Measurements from ENCODE around the gene CFAP251.
"Not testable (repeated sequence)": the region's sequence is repeated elsewhere in the genome, so short reads cannot be mapped to it uniquely, and the experiment has no call there.

CFAP251 gene

DNA sequence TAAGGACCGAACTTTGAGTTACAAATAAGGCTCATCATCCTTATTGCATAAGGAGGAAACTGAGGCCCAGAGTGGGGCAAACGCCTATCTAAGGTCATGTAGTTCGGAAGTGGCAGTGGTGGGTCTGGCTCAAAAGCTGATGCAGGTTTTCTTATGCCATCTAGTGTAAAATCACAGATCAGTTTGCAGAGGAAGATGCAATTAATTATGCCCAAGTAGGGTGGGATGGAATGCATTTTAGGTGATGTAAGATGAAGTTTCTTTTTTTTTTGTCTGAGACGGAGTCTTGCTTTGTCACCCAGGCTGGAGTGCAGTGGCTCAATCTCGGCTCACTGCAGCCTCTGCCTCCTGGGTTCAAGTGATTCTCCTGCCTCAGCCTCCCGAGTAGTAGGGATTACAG is 28.7 kb upstream of the CFAP251 start:
- not testable (repeated sequence) for H4K12ac ChIP-seq (ENCODE audit: low read depth, low read length); H2AK5ac ChIP-seq (ENCODE audit: low read length); H3K36me3 ChIP-seq (ENCODE audit: control insufficient read depth in 1 of 2, insufficient read depth in 2 of 2, low read length in 2 of 2); H3K23ac ChIP-seq (ENCODE audit: low read length); H3K18ac ChIP-seq (ENCODE audit: low read length); H3K27ac ChIP-seq (ENCODE audit: low read depth, low read length); H4K91ac ChIP-seq (ENCODE audit: low read depth, low read length); H4K8ac ChIP-seq (ENCODE audit: low read depth, low read length); H3K14ac ChIP-seq (ENCODE audit: low read length); H3K9me3 ChIP-seq (ENCODE audit: insufficient read depth, low read depth, low read length); H2BK120ac ChIP-seq (ENCODE audit: insufficient read depth, low read length, poor library complexity); H2AFZ ChIP-seq (ENCODE audit: insufficient read depth, low read length, poor library complexity); H3K79me1 ChIP-seq (ENCODE audit: low read length); H2BK5ac ChIP-seq (ENCODE audit: low read depth, low read length, poor library complexity); DNase-seq; H3K79me2 ChIP-seq (ENCODE audit: control insufficient read depth, insufficient read depth, low read length, poor library complexity); H3K27me3 ChIP-seq (ENCODE audit: insufficient read depth, low read length); H3K4me3 ChIP-seq (ENCODE audit: low read depth, low read length); H2BK12ac ChIP-seq (ENCODE audit: low read length)
- Histone ChIP-seq H3K9ac (ENCODE audit: low read length) (peak overlapping the region; percentile 55), H3K4me1 (ENCODE audit: control insufficient read depth in 1 of 2, insufficient read depth in 2 of 2, low read length in 2 of 2) (peaks cover 3 to 10% of the 10 kb centered on the region in 2 experiments), H3K4ac (ENCODE audit: low read depth, low read length) (peak overlapping the region; percentile 10), H3K4me2 (ENCODE audit: low read length) (peak overlapping the region; percentile 78)
- no CpG with 5 or more reads among the region's 6 CpGs for WGBS (ENCODE audit: extremely low coverage, insufficient coverage, insufficient read length)

GRCh38 chr12:121892673-121893561 is 25.5 kb upstream of the CFAP251 start:
- Histone ChIP-seq H3K27ac (ENCODE audit: low read depth, low read length) (no peak overlapping the region), H2BK12ac (ENCODE audit: low read length) (no peak overlapping the region), H3K9ac (ENCODE audit: low read length) (peak overlapping the region; percentile 12), H3K36me3 (ENCODE audit: control insufficient read depth in 1 of 2, insufficient read depth in 2 of 2, low read length in 2 of 2) (peaks cover 10 to 15% of the 10 kb centered on the region in 2 experiments), H3K14ac (ENCODE audit: low read length) (no peak overlapping the region), H4K91ac (ENCODE audit: low read depth, low read length) (no peak overlapping the region), H3K18ac (ENCODE audit: low read length) (no peak overlapping the region), H2AK5ac (ENCODE audit: low read length) (no peak overlapping the region), H3K4ac (ENCODE audit: low read depth, low read length) (no peak overlapping the region), H3K4me2 (ENCODE audit: low read length) (no peak overlapping the region), H3K23ac (ENCODE audit: low read length) (no peak overlapping the region), H3K27me3 (ENCODE audit: insufficient read depth, low read length) (no peaks in the 10 kb centered on the region), H3K4me1 (ENCODE audit: control insufficient read depth in 1 of 2, insufficient read depth in 2 of 2, low read length in 2 of 2) (peaks cover 3 to 10% of the 10 kb centered on the region in 2 experiments), H2BK5ac (ENCODE audit: low read depth, low read length, poor library complexity) (no peak overlapping the region), H3K79me1 (ENCODE audit: low read length) (peaks cover 7% of the 10 kb centered on the region), H3K4me3 (ENCODE audit: low read depth, low read length) (no peak overlapping the region), H4K8ac (ENCODE audit: low read depth, low read length) (no peak overlapping the region), H4K12ac (ENCODE audit: low read depth, low read length) (no peak overlapping the region), H2AFZ (ENCODE audit: insufficient read depth, low read length, poor library complexity) (no peak overlapping the region), H3K79me2 (ENCODE audit: control insufficient read depth, insufficient read depth, low read length, poor library complexity) (peaks cover 5% of the 10 kb centered on the region), H2BK120ac (ENCODE audit: insufficient read depth, low read length, poor library complexity) (no peak overlapping the region), H3K9me3 (ENCODE audit: insufficient read depth, low read depth, low read length) (no peaks in the 10 kb centered on the region)
- WGBS (ENCODE audit: extremely low coverage, insufficient coverage, insufficient read length) = no CpG with 5 or more reads among the region's 13 CpGs
- no peak for DNase-seq

- Histone ChIP-seq H3K36me3 (ENCODE audit: control insufficient read depth in 1 of 2, insufficient read depth in 2 of 2, low read length in 2 of 2) (peaks cover 14 to 18% of the 10 kb centered on the region in 2 experiments), H3K14ac (ENCODE audit: low read length) (no peak overlapping the region), H3K9me3 (ENCODE audit: insufficient read depth, low read depth, low read length) (no peaks in the 10 kb centered on the region), H3K4me2 (ENCODE audit: low read length) (no peak overlapping the region), H3K9ac (ENCODE audit: low read length) (no peak overlapping the region), H2BK5ac (ENCODE audit: low read depth, low read length, poor library complexity) (no peak overlapping the region), H4K91ac (ENCODE audit: low read depth, low read length) (no peak overlapping the region), H2AFZ (ENCODE audit: insufficient read depth, low read length, poor library complexity) (no peak overlapping the region), H3K18ac (ENCODE audit: low read length) (no peak overlapping the region), H3K4me3 (ENCODE audit: low read depth, low read length) (no peak overlapping the region), H3K4ac (ENCODE audit: low read depth, low read length) (no peak overlapping the region), H3K27me3 (ENCODE audit: insufficient read depth, low read length) (no peaks in the 10 kb centered on the region), H3K4me1 (ENCODE audit: control insufficient read depth in 1 of 2, insufficient read depth in 2 of 2, low read length in 2 of 2) (peaks cover 0 to 8% of the 10 kb centered on the region in 2 experiments), H2BK120ac (ENCODE audit: insufficient read depth, low read length, poor library complexity) (no peak overlapping the region), H2BK12ac (ENCODE audit: low read length) (no peak overlapping the region), H3K23ac (ENCODE audit: low read length) (no peak overlapping the region), H3K79me2 (ENCODE audit: control insufficient read depth, insufficient read depth, low read length, poor library complexity) (peaks cover 2% of the 10 kb centered on the region), H2AK5ac (ENCODE audit: low read length) (no peak overlapping the region), H3K27ac (ENCODE audit: low read depth, low read length) (no peak overlapping the region), H3K79me1 (ENCODE audit: low read length) (no peaks in the 10 kb centered on the region), H4K12ac (ENCODE audit: low read depth, low read length) (no peak overlapping the region), H4K8ac (ENCODE audit: low read depth, low read length) (no peak overlapping the region)
- WGBS (ENCODE audit: extremely low coverage, insufficient coverage, insufficient read length) = no CpG with 5 or more reads among the region's 1 CpG
- DNase-seq = peak in 1 of 2 donors; percentile 13
Measured at GRCh38 chr12:121893961-121894460, 24.4 kb upstream of the CFAP251 start.

DNA sequence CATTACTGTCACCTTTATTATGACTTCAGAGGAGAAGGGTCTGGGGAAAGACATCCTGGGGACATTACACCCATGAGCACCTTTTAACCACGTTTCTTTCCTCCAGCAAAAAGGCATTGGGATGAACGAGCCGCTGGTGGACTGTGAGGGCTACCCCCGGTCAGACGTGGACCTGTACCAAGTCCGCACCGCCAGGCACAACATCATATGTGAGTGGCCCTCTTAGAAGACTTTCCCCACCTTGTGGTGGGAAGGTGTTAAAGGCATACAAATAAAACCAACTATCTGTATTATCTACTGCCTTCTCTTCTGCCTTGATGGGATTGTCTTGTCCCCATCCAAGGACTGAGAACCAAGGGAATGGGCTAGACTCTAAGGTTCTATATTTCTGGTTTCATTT is 23.8 kb upstream of the CFAP251 start:
- H3K4me1 ChIP-seq (ENCODE audit: control insufficient read depth in 1 of 2, insufficient read depth in 2 of 2, low read length in 2 of 2) = peaks cover 0 to 4% of the 10 kb centered on the region in 2 experiments
- peaks cover under 1% of the 10 kb centered on the region for H3K79me2 ChIP-seq (ENCODE audit: control insufficient read depth, insufficient read depth, low read length, poor library complexity)
- H2AK5ac ChIP-seq (ENCODE audit: low read length) = no peak overlapping the region
- H3K27me3 ChIP-seq (ENCODE audit: insufficient read depth, low read length) = no peaks in the 10 kb centered on the region
- H3K18ac ChIP-seq (ENCODE audit: low read length) = no peak overlapping the region
- H4K12ac ChIP-seq (ENCODE audit: low read depth, low read length) = no peak overlapping the region
- H3K4me2 ChIP-seq (ENCODE audit: low read length) = no peak overlapping the region
- H2BK5ac ChIP-seq (ENCODE audit: low read depth, low read length, poor library complexity) = no peak overlapping the region
- H3K4ac ChIP-seq (ENCODE audit: low read depth, low read length) = no peak overlapping the region
- no peak overlapping the region for H3K9ac ChIP-seq (ENCODE audit: low read length)
- H3K36me3 ChIP-seq (ENCODE audit: control insufficient read depth in 1 of 2, insufficient read depth in 2 of 2, low read length in 2 of 2) = peaks cover 18 to 24% of the 10 kb centered on the region in 2 experiments
- whole genome bisulfite sequencing (ENCODE audit: extremely low coverage, insufficient coverage, insufficient read length) = no CpG with 5 or more reads among the region's 7 CpGs
- DNase-seq = peak; percentile 14 to 52
- H2AFZ ChIP-seq (ENCODE audit: insufficient read depth, low read length, poor library complexity) = no peak overlapping the region
- no peak overlapping the region for H3K4me3 ChIP-seq (ENCODE audit: low read depth, low read length)
- no peak overlapping the region for H2BK120ac ChIP-seq (ENCODE audit: insufficient read depth, low read length, poor library complexity)
- H4K8ac ChIP-seq (ENCODE audit: low read depth, low read length) = no peak overlapping the region
- H3K23ac ChIP-seq (ENCODE audit: low read length) = no peak overlapping the region
- no peak overlapping the region for H3K14ac ChIP-seq (ENCODE audit: low read length)
- no peaks in the 10 kb centered on the region for H3K79me1 ChIP-seq (ENCODE audit: low read length)
- H3K27ac ChIP-seq (ENCODE audit: low read depth, low read length) = no peak overlapping the region
- H4K91ac ChIP-seq (ENCODE audit: low read depth, low read length) = no peak overlapping the region
- H3K9me3 ChIP-seq (ENCODE audit: insufficient read depth, low read depth, low read length) = no peaks in the 10 kb centered on the region
- H2BK12ac ChIP-seq (ENCODE audit: low read length) = no peak overlapping the region
